WTC11 (cell line): ENCODE results near the gene ITGA8. TPM values are rescaled to one million over a fixed set of nuclear protein-coding genes. Genes with fewer than 3 reads are reported as not detected.

ENCODE experiments used
- ATAC-seq: fragments of 200-7000 bp; cut with Tn5 transposase; 2 replicates; pipeline ENCODE4 v1.10.0; 2021; ENCODE audit warnings: mild to moderate bottlenecking, moderate library complexity
- CTCF ChIA-PET: fragments of 300-600 bp; sonication (Branson Sonifier 250); formaldehyde crosslinking; loops from one replicate; lab custom pipeline; 2021; ENCODE audit warnings: antibody characterized with exemption; lab: Charles Lee
- POLR2A ChIA-PET: fragments of 350-600 bp; sonication (Branson Sonifier 250); formaldehyde crosslinking; loops from one replicate; lab custom pipeline; 2021; ENCODE audit warnings: antibody characterized with exemption; lab: Charles Lee
- DNase-seq: peaks from one replicate; pipeline ENCODE4 v3.0.0; 2021; ENCODE audit warnings: low spot score
- H3K27ac Mint-ChIP-seq: 2 replicates; pipeline ENCODE4 v1.8.0; 2021; ENCODE audit warnings: mixed read lengths
- H3K27me3 Mint-ChIP-seq: 2 replicates; pipeline ENCODE4 v1.8.0; 2021; ENCODE audit warnings: low read depth, mild to moderate bottlenecking, moderate library complexity, mixed read lengths
- H3K36me3 Mint-ChIP-seq: 2 replicates; pipeline ENCODE4 v1.8.0; 2021; ENCODE audit warnings: mixed read lengths
- H3K4me1 Mint-ChIP-seq: 2 replicates; pipeline ENCODE4 v1.8.0; 2022; ENCODE audit warnings: mixed read lengths
- H3K4me3 Mint-ChIP-seq: 2 replicates; pipeline ENCODE4 v1.8.0; 2021; ENCODE audit warnings: mild to moderate bottlenecking, moderate library complexity, mixed read lengths
- H3K9me3 Mint-ChIP-seq: 2 replicates; pipeline ENCODE4 v1.8.0; 2021; ENCODE audit warnings: mixed read lengths
- AR ChIP-seq: fragments of 250-450 bp; sonication (Bioruptor Pico); IDR thresholded peaks from 2 replicates; pipeline ENCODE4 v1.9.0; 2021; ENCODE audit warnings: mild to moderate bottlenecking
- ATF1 ChIP-seq: sonication (generic); formaldehyde crosslinking; IDR thresholded peaks from 2 replicates; pipeline ENCODE4 v1.8.1; 2023; ENCODE audit warnings: mild to moderate bottlenecking, moderate library complexity, missing genetic modification reagents
- ATF2 ChIP-seq: sonication (generic); formaldehyde crosslinking; IDR thresholded peaks from 2 replicates; pipeline ENCODE4 v1.8.1; 2022; ENCODE audit warnings: low read depth, missing genetic modification reagents, borderline replicate concordance
- ATF6 ChIP-seq: sonication (generic); formaldehyde crosslinking; IDR thresholded peaks from 2 replicates; pipeline ENCODE4 v1.8.1; 2023; ENCODE audit warnings: mild to moderate bottlenecking, missing genetic modification reagents
- CBFB ChIP-seq: sonication (generic); formaldehyde crosslinking; IDR thresholded peaks from 2 replicates; pipeline ENCODE4 v1.8.1; 2022; ENCODE audit warnings: mild to moderate bottlenecking, low read depth, missing genetic modification reagents
- EMX1 ChIP-seq: fragments of 250-450 bp; sonication (Bioruptor Pico); IDR thresholded peaks from 2 replicates; pipeline ENCODE4 v1.8.0; 2021; ENCODE audit warnings: mild to moderate bottlenecking
- ETV6 ChIP-seq: sonication (generic); formaldehyde crosslinking; IDR thresholded peaks from 2 replicates; pipeline ENCODE4 v1.8.1; 2022; ENCODE audit warnings: mild to moderate bottlenecking, missing genetic modification reagents
- IRF1 ChIP-seq: sonication (generic); formaldehyde crosslinking; IDR thresholded peaks from 2 replicates; pipeline ENCODE4 v1.8.0; 2023; ENCODE audit warnings: missing genetic modification reagents
- IRF2 ChIP-seq: sonication (generic); formaldehyde crosslinking; IDR thresholded peaks from 2 replicates; pipeline ENCODE4 v1.8.0; 2022; ENCODE audit warnings: low read depth, missing genetic modification reagents, borderline replicate concordance
- MAX ChIP-seq: sonication (generic); formaldehyde crosslinking; IDR thresholded peaks from 2 replicates; pipeline ENCODE4 v1.8.0; 2022; ENCODE audit warnings: mild to moderate bottlenecking, missing genetic modification reagents
- NFE2L1 ChIP-seq: sonication (generic); formaldehyde crosslinking; IDR thresholded peaks from 2 replicates; pipeline ENCODE4 v1.8.1; 2023; ENCODE audit warnings: missing genetic modification reagents
- NR2C2 ChIP-seq: sonication (generic); formaldehyde crosslinking; IDR thresholded peaks from 2 replicates; pipeline ENCODE4 v1.8.0; 2022; ENCODE audit warnings: mild to moderate bottlenecking, missing genetic modification reagents
- SP1 ChIP-seq: sonication (generic); formaldehyde crosslinking; conservative IDR thresholded peaks from 2 replicates; pipeline ENCODE4 v1.8.1; 2022; ENCODE audit warnings: missing genetic modification reagents
- STAT6 ChIP-seq: sonication (generic); formaldehyde crosslinking; conservative IDR thresholded peaks from 2 replicates; pipeline ENCODE4 v1.8.1; 2023; ENCODE audit warnings: mild to moderate bottlenecking, low read depth, missing genetic modification reagents, moderate library complexity
- TCF7 ChIP-seq: sonication (generic); formaldehyde crosslinking; IDR thresholded peaks from 2 replicates; pipeline ENCODE4 v1.8.0; 2022; ENCODE audit warnings: mild to moderate bottlenecking, low read depth, missing genetic modification reagents, moderate library complexity
- ZBTB43 ChIP-seq: sonication (generic); formaldehyde crosslinking; IDR thresholded peaks from 2 replicates; pipeline ENCODE4 v1.8.1; 2023; ENCODE audit warnings: mild to moderate bottlenecking, missing genetic modification reagents
- ZNF219 ChIP-seq: sonication (generic); formaldehyde crosslinking; IDR thresholded peaks from 2 replicates; pipeline ENCODE4 v1.8.0; 2023; ENCODE audit warnings: missing genetic modification reagents, mild to moderate bottlenecking, borderline replicate concordance
- ZNF423 ChIP-seq: fragments of 250-450 bp; sonication (Bioruptor Pico); IDR thresholded peaks from 2 replicates; pipeline ENCODE4 v2.1.2; 2022; ENCODE audit warnings: mild to moderate bottlenecking, moderate library complexity
- total RNA-seq: library from RNA; stranded (reverse); gene quantifications from 3 replicates; pipeline ENCODE4 v1.2.3, GENCODE V29; 2021

ITGA8 gene
- total RNA-seq, 1 experiment from 2014 or later, result not detected

GRCh38 chr10:15510963-15511362 is 208.8 kb downstream of the ITGA8 start:
- TF ChIP-seq ETV6 (CRISPR knock-in tag), result no peak
- H3K4me3 Mint-ChIP-seq, result no peak overlapping the region
- peaks cover 12% of the 10 kb centered on the region for H3K4me1 Mint-ChIP-seq
- no peak overlapping the region for H3K27ac Mint-ChIP-seq
- H3K27me3 Mint-ChIP-seq, result peaks cover 4% of the 10 kb centered on the region; the same call in 1 of the 2 replicates
- POLR2A ChIA-PET, result no interaction called here
- H3K36me3 Mint-ChIP-seq, result peaks cover 3% of the 10 kb centered on the region; the same call in 1 of the 2 replicates
- CTCF ChIA-PET, result no interaction called here
- ATAC-seq (no peak), DNase-seq (no peak)
- H3K9me3 Mint-ChIP-seq, result peaks cover 15% of the 10 kb centered on the region

- ChIA-PET CTCF (interaction anchor here (0.9 kb wide), 1 partner anchor 66 kb away, joined by 3 read pairs; no protein-coding TSS in a partner anchor), POLR2A (no interaction called here)
- Mint-ChIP-seq H3K9me3 (peaks cover 17% of the 10 kb centered on the region), H3K27ac (no peak overlapping the region), H3K4me3 (no peak overlapping the region), H3K27me3 (peaks cover 20% of the 10 kb centered on the region), H3K36me3 (peaks cover 3% of the 10 kb centered on the region), H3K4me1 (peaks cover 12% of the 10 kb centered on the region)
- TF ChIP-seq TCF7 (CRISPR knock-in tag) (no peak), IRF2 (no peak), ZNF219 (CRISPR knock-in tag) (no peak), ATF2 (CRISPR knock-in tag) (no peak), MAX (CRISPR knock-in tag) (no peak), EMX1 (CRISPR knock-in tag) (no peak), ATF1 (no peak), NR2C2 (CRISPR knock-in tag) (no peak), STAT6 (CRISPR knock-in tag) (no peak), ATF6 (CRISPR knock-in tag) (no peak), AR (CRISPR knock-in tag) (no peak), IRF1 (CRISPR knock-in tag) (no peak), ZBTB43 (CRISPR knock-in tag) (no peak), ZNF423 (CRISPR knock-in tag) (no peak), SP1 (CRISPR knock-in tag) (no peak), CBFB (CRISPR knock-in tag) (no peak), NFE2L1 (CRISPR knock-in tag) (no peak)
- DNase-seq (no peak), ATAC-seq (no peak)
Measured at GRCh38 chr10:15505329-15505728, 214.4 kb downstream of the ITGA8 start.
